ENCODE results near the gene FREM3. TPM values are rescaled to one million over a fixed set of nuclear protein-coding genes. Genes with fewer than 3 reads are reported as not detected.

The FREM3 gene
- total RNA-seq, 1 donor from 2014 or later, result not detected

DNA sequence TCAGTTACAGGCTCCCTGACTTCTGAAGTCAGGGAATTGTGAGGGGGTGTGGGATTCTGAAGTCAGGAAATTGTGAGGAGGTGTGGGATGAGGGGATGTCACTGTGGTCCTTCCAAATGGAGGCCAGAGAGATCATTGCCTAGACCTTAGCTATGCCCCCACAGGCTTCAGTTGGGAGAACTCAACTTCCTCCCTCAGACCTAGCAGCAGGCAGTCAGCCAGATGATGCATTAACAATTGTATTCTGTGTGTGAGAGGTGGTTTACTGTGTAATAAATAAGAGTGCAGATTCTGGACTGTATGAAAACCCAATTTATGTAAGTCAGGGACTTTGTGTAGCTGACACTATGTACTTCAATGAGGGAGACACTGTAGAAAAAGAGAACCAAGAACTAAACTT is 65.7 kb downstream of the FREM3 start:
- no peak overlapping the region for H3K27ac Mint-ChIP-seq
- H3K27me3 Mint-ChIP-seq, result peaks cover 4% of the 10 kb centered on the region
- no peaks in the 10 kb centered on the region for H3K4me1 Mint-ChIP-seq
- H3K9me3 Mint-ChIP-seq, result no peaks in the 10 kb centered on the region
- H3K4me3 Mint-ChIP-seq, result no peak overlapping the region
- DNase-seq, result no peak
- no peaks in the 10 kb centered on the region for H3K36me3 Mint-ChIP-seq (ENCODE audit: low read depth)
- intact Hi-C loops (cut with micrococcal nuclease), result no loop called here

DNA sequence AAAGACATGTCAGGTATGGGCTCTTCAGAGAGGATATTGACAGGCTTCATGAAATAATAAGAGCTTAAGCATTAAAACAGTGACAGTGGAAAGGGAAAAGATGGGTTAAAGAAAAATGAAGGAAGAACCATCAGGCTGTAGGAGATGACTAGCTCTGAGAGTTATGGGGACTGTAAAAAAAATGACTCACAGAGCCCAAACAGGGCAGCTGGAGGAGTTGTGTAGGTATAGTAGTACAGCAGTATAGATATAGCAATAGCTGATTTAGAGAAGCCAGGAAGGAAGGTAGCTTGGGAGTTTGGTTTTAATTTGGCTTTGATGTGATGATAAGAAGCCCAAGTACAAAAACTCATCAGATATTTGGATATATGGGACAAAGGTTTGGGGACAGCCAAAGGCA is 66.6 kb downstream of the FREM3 start:
- intact Hi-C loops (cut with micrococcal nuclease), result no loop called here
- Mint-ChIP-seq H3K27ac (no peak overlapping the region), H3K27me3 (peaks cover 4% of the 10 kb centered on the region), H3K4me3 (no peak overlapping the region), H3K9me3 (no peaks in the 10 kb centered on the region), H3K36me3 (ENCODE audit: low read depth) (no peaks in the 10 kb centered on the region), H3K4me1 (no peaks in the 10 kb centered on the region)
- DNase-seq, result no peak

DNA sequence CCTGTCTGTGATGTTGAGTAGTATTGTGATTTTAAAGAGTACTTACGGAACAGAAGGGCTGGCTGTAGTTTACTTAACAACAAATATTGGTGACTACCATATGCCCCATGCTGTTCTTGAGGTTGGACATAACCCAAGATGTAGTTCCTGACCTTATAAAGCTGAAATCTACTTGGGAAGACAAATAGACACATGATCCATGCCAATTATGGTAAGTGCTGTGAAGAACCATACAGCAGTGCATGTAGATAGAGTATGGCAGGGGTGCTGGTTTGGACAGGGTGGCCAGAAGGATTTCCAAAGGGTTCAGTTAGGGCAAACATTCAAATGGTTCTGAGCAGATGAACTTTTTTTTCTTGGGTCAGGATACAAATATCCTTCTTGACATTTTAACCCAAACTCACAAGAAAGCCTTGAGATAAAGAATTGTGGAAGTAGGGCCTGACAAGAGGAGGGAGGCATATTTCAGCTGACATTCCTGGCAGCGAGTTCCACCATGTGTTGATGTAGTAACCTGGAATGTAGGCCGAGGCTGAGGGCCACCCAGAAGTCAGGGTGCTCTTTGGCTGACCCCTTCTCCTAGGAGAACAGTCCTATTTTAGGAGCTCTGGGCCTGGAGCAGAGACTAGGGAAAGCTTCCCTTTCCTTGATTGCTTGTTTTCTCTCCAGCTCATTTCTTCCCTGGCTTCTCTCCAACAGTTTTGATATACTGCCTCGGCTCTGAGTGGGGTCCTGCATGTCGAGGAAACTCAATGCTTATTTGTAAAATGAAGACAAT is 74.2 kb downstream of the FREM3 start:
- no peaks in the 10 kb centered on the region for H3K36me3 Mint-ChIP-seq (ENCODE audit: low read depth)
- DNase-seq, result no peak
- no peak overlapping the region for H3K4me3 Mint-ChIP-seq
- H3K9me3 Mint-ChIP-seq, result peaks cover 7% of the 10 kb centered on the region
- no peaks in the 10 kb centered on the region for H3K27me3 Mint-ChIP-seq
- intact Hi-C loops (cut with micrococcal nuclease), result no loop called here
- H3K27ac Mint-ChIP-seq, result no peak overlapping the region
- no peaks in the 10 kb centered on the region for H3K4me1 Mint-ChIP-seq

DNA sequence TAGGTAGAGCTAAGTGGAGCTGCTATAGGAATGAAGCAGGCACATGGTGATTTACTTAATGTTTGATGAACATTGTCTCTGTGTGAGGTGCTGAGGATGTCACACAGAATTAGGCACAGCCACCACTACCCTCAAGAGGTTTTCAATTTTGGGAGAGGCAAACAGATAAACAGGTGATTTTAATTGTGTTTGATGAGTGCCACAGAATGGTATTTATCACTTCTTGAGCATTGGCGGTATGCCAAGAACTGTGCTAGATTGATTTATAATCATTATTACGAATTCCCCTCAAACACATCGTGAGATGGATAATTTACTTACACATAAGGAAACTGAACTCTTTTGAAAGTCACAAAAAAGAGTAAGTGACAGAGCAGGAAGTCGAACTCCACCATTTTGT is 74.8 kb downstream of the FREM3 start:
- Mint-ChIP-seq H3K27ac (no peak overlapping the region), H3K4me1 (no peaks in the 10 kb centered on the region), H3K27me3 (no peaks in the 10 kb centered on the region), H3K36me3 (ENCODE audit: low read depth) (no peaks in the 10 kb centered on the region), H3K9me3 (peaks cover 7% of the 10 kb centered on the region), H3K4me3 (no peak overlapping the region)
- intact Hi-C loops (cut with micrococcal nuclease), result no loop called here
- DNase-seq, result no peak

DNA sequence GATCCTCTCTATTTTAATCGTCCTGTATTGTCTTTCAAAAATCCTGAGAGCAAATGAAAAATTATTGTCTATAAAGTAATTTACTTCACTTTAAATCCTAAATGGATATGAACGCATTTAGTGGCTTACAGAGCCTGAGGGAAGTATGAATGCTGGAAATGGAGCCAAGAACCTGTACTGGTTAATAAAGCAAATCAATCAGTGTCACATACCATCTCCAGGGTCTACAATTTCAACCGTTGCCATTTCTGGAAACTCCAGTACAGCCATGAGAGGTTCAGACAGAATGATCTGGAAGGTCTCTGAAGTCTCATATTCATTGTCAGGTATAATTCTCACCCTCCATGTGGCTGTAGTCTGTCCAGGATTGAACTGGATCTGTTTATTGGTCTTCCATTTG is 76.6 kb downstream of the FREM3 start:
- H3K4me1 Mint-ChIP-seq, result peaks cover 3% of the 10 kb centered on the region
- DNase-seq, result no peak
- peaks cover 4% of the 10 kb centered on the region for H3K27me3 Mint-ChIP-seq
- peaks cover 7% of the 10 kb centered on the region for H3K9me3 Mint-ChIP-seq
- H3K4me3 Mint-ChIP-seq, result no peak overlapping the region
- intact Hi-C loops (cut with micrococcal nuclease), result no loop called here
- H3K36me3 Mint-ChIP-seq (ENCODE audit: low read depth), result no peaks in the 10 kb centered on the region
- no peak overlapping the region for H3K27ac Mint-ChIP-seq

DNA sequence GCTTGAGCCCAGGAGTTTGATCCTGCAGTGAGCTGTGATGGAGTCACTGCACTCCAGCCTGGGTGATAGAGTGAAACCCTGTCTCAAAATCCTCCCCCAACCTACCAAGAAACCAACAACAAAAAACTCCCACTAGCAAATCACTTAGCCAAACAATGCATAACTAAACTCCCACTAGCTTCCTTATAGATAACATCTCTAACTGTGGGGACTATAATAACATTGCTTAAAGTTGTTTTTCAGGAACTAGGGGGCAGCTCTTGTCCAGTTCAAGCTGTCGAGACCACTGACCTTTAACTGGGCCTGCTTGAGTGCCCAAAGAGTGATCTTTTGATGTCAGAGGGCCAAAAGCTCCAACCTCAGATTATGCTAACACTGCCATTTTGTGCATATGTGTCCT is 81.7 kb downstream of the FREM3 start:
- H3K36me3 Mint-ChIP-seq (ENCODE audit: low read depth), result no peaks in the 10 kb centered on the region
- no peak overlapping the region for H3K27ac Mint-ChIP-seq
- H3K27me3 Mint-ChIP-seq, result peaks cover 16% of the 10 kb centered on the region
- H3K4me1 Mint-ChIP-seq, result peaks cover 5% of the 10 kb centered on the region
- DNase-seq, result no peak
- H3K9me3 Mint-ChIP-seq, result peaks cover 4% of the 10 kb centered on the region
- intact Hi-C loops (cut with micrococcal nuclease), result no loop called here
- H3K4me3 Mint-ChIP-seq, result no peak overlapping the region

DNA sequence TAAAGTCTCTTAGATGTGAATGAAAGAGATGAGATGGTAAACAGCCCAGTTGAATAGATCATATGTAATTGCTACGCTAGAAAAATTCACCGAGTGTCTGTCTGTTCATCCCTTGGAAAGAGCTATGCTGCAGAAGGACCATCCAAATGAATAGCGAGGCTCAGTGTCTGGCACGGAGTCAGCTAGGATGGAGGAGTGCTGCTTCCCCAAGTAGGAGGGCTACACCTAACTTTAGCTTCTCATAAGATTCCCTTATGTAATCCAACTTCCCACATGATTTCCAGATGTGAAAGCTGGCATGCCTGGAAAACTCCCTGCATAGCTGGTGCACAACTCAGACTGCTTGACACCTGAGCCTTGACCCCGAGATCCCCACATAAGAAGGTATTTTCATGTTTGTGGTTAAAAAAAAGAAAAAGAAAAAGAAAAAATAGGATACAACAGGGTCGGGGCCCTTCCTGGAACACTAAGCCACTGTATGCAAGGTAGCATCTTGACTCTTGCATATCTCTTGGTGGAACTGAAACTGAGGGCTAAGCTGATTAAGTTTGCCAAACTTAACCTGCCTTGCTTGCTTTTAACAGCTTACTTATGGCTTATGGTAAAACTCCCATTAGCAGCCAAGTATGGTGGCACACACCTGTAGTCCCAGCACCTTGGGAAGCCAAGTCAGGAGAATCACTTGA is 82.3 kb downstream of the FREM3 start:
- H3K36me3 Mint-ChIP-seq (ENCODE audit: low read depth), result no peaks in the 10 kb centered on the region
- peaks cover 4% of the 10 kb centered on the region for H3K9me3 Mint-ChIP-seq
- peaks cover 5% of the 10 kb centered on the region for H3K4me1 Mint-ChIP-seq
- peaks cover 17% of the 10 kb centered on the region for H3K27me3 Mint-ChIP-seq
- no peak for DNase-seq
- intact Hi-C loops (cut with micrococcal nuclease), result no loop called here
- H3K4me3 Mint-ChIP-seq, result no peak overlapping the region
- no peak overlapping the region for H3K27ac Mint-ChIP-seq

DNA sequence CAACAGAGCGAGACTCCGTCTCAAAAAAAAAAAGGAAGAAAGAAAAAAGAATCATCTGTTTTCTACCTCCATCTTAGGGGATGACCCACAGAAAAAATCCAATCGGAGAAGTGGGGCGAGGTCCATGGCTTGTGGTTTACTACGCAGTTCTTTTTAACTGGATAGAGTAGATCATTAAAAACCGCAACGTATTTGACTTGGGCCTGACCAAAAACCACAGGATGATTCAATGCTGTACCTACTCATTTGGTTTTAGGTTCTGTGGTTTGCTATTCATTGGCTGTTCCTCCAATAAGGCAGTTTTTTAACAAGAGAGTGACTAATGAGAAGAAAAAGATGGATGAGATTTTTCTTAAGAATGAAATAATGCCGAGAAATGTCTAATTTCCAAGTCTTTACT is 83.7 kb downstream of the FREM3 start:
- DNase-seq, result peak; percentile 65
- H3K27ac Mint-ChIP-seq, result no peak overlapping the region
- intact Hi-C loops (cut with micrococcal nuclease), result no loop called here
- H3K36me3 Mint-ChIP-seq (ENCODE audit: low read depth), result no peaks in the 10 kb centered on the region
- peaks cover 5% of the 10 kb centered on the region for H3K4me1 Mint-ChIP-seq
- H3K27me3 Mint-ChIP-seq, result peaks cover 25% of the 10 kb centered on the region
- no peak overlapping the region for H3K4me3 Mint-ChIP-seq
- peaks cover 4% of the 10 kb centered on the region for H3K9me3 Mint-ChIP-seq

DNA sequence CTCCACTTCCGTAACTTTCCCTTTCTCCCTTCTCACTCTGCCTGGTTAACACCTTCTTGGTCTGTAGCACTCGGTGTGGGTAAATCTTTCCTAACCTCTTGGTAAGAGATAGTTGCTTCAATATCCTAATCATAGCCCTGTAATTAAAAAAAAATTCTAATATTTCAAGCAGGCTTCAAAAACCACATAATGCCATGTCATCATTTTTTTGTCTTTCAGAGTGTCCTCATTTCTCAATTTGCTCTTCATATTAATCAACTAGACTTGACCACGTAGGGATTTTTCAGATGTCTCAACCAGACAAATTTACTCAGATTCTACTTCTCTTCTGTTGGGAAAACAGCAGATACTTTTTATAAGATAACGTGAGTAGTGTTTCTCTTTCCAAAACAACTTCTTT is 91.0 kb downstream of the FREM3 start:
- H3K27ac Mint-ChIP-seq, result no peak overlapping the region
- H3K4me1 Mint-ChIP-seq, result no peaks in the 10 kb centered on the region
- intact Hi-C loops (cut with micrococcal nuclease), result no loop called here
- peaks cover 17% of the 10 kb centered on the region for H3K27me3 Mint-ChIP-seq
- no peaks in the 10 kb centered on the region for H3K36me3 Mint-ChIP-seq (ENCODE audit: low read depth)
- no peak overlapping the region for H3K4me3 Mint-ChIP-seq
- DNase-seq, result no peak
- peaks cover 8% of the 10 kb centered on the region for H3K9me3 Mint-ChIP-seq

DNA sequence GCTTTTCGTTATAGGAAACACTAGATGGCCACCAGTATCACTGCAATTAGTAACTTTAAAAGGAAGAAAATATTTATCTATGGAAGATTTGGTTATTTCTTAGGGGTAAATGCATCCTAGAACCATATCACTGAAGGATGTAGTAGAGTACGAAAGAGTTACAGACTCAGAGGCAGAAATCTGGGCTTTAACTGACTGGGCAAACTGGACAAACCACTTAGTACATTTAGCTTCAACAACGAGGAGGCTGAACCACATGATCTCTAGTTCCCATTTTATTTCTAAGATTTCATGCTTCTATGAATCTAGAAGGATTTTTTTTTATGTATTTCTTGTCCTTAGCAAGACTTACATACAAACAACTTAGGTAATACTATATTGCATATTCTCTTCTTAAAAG is 94.0 kb downstream of the FREM3 start:
- intact Hi-C loops (cut with micrococcal nuclease), result no loop called here
- H3K36me3 Mint-ChIP-seq (ENCODE audit: low read depth), result no peaks in the 10 kb centered on the region
- H3K4me3 Mint-ChIP-seq, result no peak overlapping the region
- peaks cover 8% of the 10 kb centered on the region for H3K9me3 Mint-ChIP-seq
- peaks cover 6% of the 10 kb centered on the region for H3K27me3 Mint-ChIP-seq
- no peak for DNase-seq
- no peak overlapping the region for H3K27ac Mint-ChIP-seq
- no peaks in the 10 kb centered on the region for H3K4me1 Mint-ChIP-seq

DNA sequence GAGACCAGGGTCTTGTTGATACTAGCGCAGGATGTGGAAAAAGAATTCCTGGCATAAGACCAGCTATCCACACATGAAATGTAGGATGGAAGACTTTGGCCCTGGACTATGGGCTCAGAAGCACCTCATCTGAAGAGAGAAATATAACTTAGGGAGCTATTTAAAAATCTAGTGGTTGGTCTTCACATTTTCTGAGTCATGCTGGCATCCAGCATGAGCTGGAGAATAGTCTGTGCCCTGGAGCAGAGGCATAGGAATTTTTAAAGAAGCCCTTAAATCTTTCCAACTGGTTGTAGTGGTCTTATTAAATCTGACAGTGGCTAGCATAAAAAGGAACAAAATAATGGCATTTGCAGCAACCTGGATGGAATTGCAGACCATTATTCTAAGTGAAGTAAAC is 100.6 kb downstream of the FREM3 start:
- H3K9me3 Mint-ChIP-seq, result no peaks in the 10 kb centered on the region
- no peak for DNase-seq

DNA sequence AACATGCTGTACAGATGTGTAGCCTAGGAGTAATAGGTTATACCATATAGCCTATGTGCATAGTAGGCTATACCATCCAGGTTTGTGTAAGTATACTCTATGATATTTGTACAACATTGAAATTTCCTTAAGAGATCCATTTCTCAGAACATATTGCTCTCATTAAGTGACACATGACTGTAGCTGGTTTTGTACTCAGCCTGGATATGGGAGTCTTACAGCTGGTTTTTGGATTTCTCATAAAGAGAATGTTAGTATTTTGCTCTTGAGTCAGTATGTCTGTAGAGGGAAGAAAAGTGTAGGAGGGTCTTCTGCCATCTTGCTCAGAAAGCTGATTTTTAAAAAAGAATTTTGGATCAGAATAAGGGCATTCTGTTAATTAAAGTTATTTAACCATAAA is 101.7 kb downstream of the FREM3 start:
- no peaks in the 10 kb centered on the region for H3K4me1 Mint-ChIP-seq
- H3K27me3 Mint-ChIP-seq, result no peaks in the 10 kb centered on the region
- no peak overlapping the region for H3K4me3 Mint-ChIP-seq
- no peaks in the 10 kb centered on the region for H3K36me3 Mint-ChIP-seq (ENCODE audit: low read depth)
- no peak overlapping the region for H3K27ac Mint-ChIP-seq
- DNase-seq, result no peak
- intact Hi-C loops (cut with micrococcal nuclease), result no loop called here
- H3K9me3 Mint-ChIP-seq, result peaks cover 3% of the 10 kb centered on the region

More for the DNA sequence above, 100.6 kb downstream of the FREM3 start:
- no peaks in the 10 kb centered on the region for H3K27me3 Mint-ChIP-seq
- H3K36me3 Mint-ChIP-seq (ENCODE audit: low read depth), result no peaks in the 10 kb centered on the region
- H3K27ac Mint-ChIP-seq, result no peak overlapping the region
- H3K4me3 Mint-ChIP-seq, result no peak overlapping the region
- intact Hi-C loops (cut with micrococcal nuclease), result no loop called here
- H3K4me1 Mint-ChIP-seq, result no peaks in the 10 kb centered on the region

DNA sequence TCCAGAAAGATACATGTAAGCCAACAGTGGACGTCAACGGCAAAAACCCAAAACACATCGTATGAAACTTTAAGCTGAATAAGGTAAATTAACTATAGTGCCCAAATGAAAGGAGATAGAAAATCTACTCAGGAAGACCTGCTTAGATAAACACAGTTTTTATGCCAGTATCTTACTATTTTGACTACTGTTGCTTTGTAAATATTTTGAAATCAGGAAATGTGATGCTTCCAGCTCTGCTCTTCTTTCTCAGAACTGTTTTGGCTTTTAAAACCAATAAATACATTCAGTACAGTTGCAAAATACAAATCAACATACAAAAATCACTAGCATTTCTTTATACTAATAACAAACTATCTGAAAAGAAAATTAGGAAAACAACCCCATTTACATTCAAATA is 103.2 kb downstream of the FREM3 start:
- Mint-ChIP-seq H3K36me3 (ENCODE audit: low read depth) (no peaks in the 10 kb centered on the region), H3K4me3 (no peak overlapping the region), H3K27ac (no peak overlapping the region), H3K9me3 (peaks cover 3% of the 10 kb centered on the region), H3K4me1 (no peaks in the 10 kb centered on the region), H3K27me3 (no peaks in the 10 kb centered on the region)
- intact Hi-C loops (cut with micrococcal nuclease), result no loop called here
- DNase-seq, result no peak

DNA sequence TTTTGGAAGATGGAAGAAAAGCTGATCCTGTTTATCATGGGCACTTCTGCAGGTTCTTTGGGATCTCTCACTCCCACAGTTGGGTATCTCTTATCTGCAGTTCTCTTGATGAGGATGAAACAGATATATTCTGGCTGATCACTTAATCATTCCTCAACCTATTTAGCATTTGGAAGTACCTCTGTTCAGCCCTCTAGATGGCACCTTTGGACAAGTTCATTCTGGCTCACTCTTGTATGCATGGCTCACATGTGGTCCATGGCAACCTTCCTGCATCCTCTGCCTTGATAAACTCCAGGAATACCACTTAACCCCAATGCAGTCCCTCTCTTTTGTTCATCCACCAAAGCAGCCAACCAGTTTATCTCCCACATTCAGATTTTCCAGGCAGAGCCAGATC is 112.8 kb downstream of the FREM3 start:
- peaks cover 8% of the 10 kb centered on the region for H3K9me3 Mint-ChIP-seq
- H3K4me1 Mint-ChIP-seq, result no peaks in the 10 kb centered on the region
- no peak overlapping the region for H3K27ac Mint-ChIP-seq
- H3K4me3 Mint-ChIP-seq, result no peak overlapping the region
- no peaks in the 10 kb centered on the region for H3K36me3 Mint-ChIP-seq (ENCODE audit: low read depth)
- no peak for DNase-seq
- intact Hi-C loops (cut with micrococcal nuclease), result no loop called here
- H3K27me3 Mint-ChIP-seq, result peaks cover 4% of the 10 kb centered on the region

DNA sequence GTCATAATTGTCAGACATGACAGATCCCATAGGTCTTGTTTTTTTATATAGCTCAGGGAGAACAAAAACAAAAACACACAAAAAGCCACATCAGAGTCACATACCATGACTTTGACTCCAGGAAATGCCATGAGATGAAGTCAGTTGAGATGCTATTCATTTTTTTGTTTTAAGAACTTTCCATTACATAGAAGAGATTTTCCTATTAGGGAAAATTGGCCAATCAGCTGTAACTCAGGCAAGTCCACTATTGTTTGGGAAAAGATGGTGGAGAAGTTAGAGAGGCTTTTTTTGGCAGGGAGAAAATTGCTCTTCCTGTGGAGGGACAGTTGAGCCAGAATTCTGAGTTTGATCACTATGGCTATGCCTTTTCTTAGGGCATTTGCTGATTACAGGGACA is 114.4 kb downstream of the FREM3 start:
- no peak overlapping the region for H3K4me3 Mint-ChIP-seq
- H3K36me3 Mint-ChIP-seq (ENCODE audit: low read depth), result no peaks in the 10 kb centered on the region
- no peak for DNase-seq
- no peak overlapping the region for H3K27ac Mint-ChIP-seq
- H3K4me1 Mint-ChIP-seq, result no peaks in the 10 kb centered on the region
- intact Hi-C loops (cut with micrococcal nuclease), result no loop called here
- peaks cover 4% of the 10 kb centered on the region for H3K27me3 Mint-ChIP-seq
- H3K9me3 Mint-ChIP-seq, result peaks cover 8% of the 10 kb centered on the region
